ENCODE measurements around the gene AMN. TPM values are rescaled to one million over a fixed set of nuclear protein-coding genes. Genes with fewer than 3 reads are reported as not detected.

Gene AMN
- total RNA-seq, 2 experiments from 2014 or later = 2.6 to 2.8 TPM

GRCh38 chr14:102939329-102939728 is 16.9 kb downstream of the AMN start:
- Mint-ChIP-seq H3K4me1 (ENCODE audit: low read depth) (no peaks in the 10 kb centered on the region), H3K9me3 (no peaks in the 10 kb centered on the region), H3K27me3 (no peaks in the 10 kb centered on the region), H3K27ac (no peak overlapping the region), H3K36me3 (ENCODE audit: low read depth) (peaks cover 4% of the 10 kb centered on the region), H3K4me3 (no peak overlapping the region)
- no peak for ATAC-seq (ENCODE audit: poor library complexity)
- no peak for DNase-seq
- Histone ChIP-seq H3K27ac (ENCODE audit: low read depth in 1 of 2, low read length in 2 of 2) (no peak overlapping the region), H3K4me3 (ENCODE audit: low read length) (no peak overlapping the region), H3K4me1 (ENCODE audit: insufficient read depth, low read length) (no peaks in the 10 kb centered on the region), H3K27me3 (ENCODE audit: control insufficient read depth in 1 of 2, insufficient read depth in 2 of 2, low read length in 2 of 2) (no peaks in the 10 kb centered on the region), H3K36me3 (ENCODE audit: insufficient read depth, low read length) (no peaks in the 10 kb centered on the region), H3K9me3 (ENCODE audit: control insufficient read depth in 1 of 2, insufficient read depth in 1 of 2, low read length in 2 of 2) (no peaks in the 10 kb centered on the region)
- CTCF ChIA-PET = no interaction called here
- intact Hi-C loops (cut with DNase I, micrococcal nuclease) = no loop called here
- POLR2A ChIA-PET = no interaction called here
- TF ChIP-seq, protein P1, sequence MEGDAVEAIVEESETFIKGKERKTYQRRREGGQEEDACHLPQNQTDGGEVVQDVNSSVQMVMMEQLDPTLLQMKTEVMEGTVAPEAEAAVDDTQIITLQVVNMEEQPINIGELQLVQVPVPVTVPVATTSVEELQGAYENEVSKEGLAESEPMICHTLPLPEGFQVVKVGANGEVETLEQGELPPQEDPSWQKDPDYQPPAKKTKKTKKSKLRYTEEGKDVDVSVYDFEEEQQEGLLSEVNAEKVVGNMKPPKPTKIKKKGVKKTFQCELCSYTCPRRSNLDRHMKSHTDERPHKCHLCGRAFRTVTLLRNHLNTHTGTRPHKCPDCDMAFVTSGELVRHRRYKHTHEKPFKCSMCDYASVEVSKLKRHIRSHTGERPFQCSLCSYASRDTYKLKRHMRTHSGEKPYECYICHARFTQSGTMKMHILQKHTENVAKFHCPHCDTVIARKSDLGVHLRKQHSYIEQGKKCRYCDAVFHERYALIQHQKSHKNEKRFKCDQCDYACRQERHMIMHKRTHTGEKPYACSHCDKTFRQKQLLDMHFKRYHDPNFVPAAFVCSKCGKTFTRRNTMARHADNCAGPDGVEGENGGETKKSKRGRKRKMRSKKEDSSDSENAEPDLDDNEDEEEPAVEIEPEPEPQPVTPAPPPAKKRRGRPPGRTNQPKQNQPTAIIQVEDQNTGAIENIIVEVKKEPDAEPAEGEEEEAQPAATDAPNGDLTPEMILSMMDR (IDR thresholded peaks at IDR 0.05) = no peak

- ChIA-PET POLR2A (no interaction called here), CTCF (no interaction called here)
- H3K4me1 ChIP-seq (ENCODE audit: insufficient read depth, low read length) = no peaks in the 10 kb centered on the region
- H3K9me3 ChIP-seq (ENCODE audit: control insufficient read depth in 1 of 2, insufficient read depth in 1 of 2, low read length in 2 of 2) = no peaks in the 10 kb centered on the region
- TF ChIP-seq, protein P1 (IDR thresholded peaks at IDR 0.05) = no peak
- Mint-ChIP-seq H3K4me3 (no peak overlapping the region), H3K36me3 (ENCODE audit: low read depth) (peaks cover 4% of the 10 kb centered on the region), H3K9me3 (no peaks in the 10 kb centered on the region), H3K27me3 (no peaks in the 10 kb centered on the region), H3K27ac (no peak overlapping the region), H3K4me1 (ENCODE audit: low read depth) (no peaks in the 10 kb centered on the region)
- intact Hi-C loops (cut with DNase I, micrococcal nuclease) = no loop called here
- H3K4me3 ChIP-seq (ENCODE audit: low read length) = no peak overlapping the region
- H3K27me3 ChIP-seq (ENCODE audit: control insufficient read depth in 1 of 2, insufficient read depth in 2 of 2, low read length in 2 of 2) = no peaks in the 10 kb centered on the region
- DNase-seq = no peak
- ATAC-seq (ENCODE audit: poor library complexity) = no peak
- no peaks in the 10 kb centered on the region for H3K36me3 ChIP-seq (ENCODE audit: insufficient read depth, low read length)
- no peak overlapping the region for H3K27ac ChIP-seq (ENCODE audit: low read depth in 1 of 2, low read length in 2 of 2)
Measured at GRCh38 chr14:102939820-102940561, 17.5 kb downstream of the AMN start.

- intact Hi-C loops (cut with DNase I, micrococcal nuclease) = no loop called here
- ChIA-PET CTCF (no interaction called here), POLR2A (no interaction called here)
- Mint-ChIP-seq H3K4me3 (no peak overlapping the region), H3K36me3 (ENCODE audit: low read depth) (peaks cover 4% of the 10 kb centered on the region), H3K27ac (no peak overlapping the region), H3K4me1 (ENCODE audit: low read depth) (no peaks in the 10 kb centered on the region), H3K27me3 (no peaks in the 10 kb centered on the region), H3K9me3 (no peaks in the 10 kb centered on the region)
- ATAC-seq (ENCODE audit: poor library complexity) (no peak), DNase-seq (no peak)
- TF ChIP-seq, protein P1 (IDR thresholded peaks at IDR 0.05) = no peak
- no peak overlapping the region for H3K4me3 ChIP-seq (ENCODE audit: low read length)
- no peak overlapping the region for H3K27ac ChIP-seq (ENCODE audit: low read depth in 1 of 2, low read length in 2 of 2)
- H3K36me3 ChIP-seq (ENCODE audit: insufficient read depth, low read length) = no peaks in the 10 kb centered on the region
- no peaks in the 10 kb centered on the region for H3K27me3 ChIP-seq (ENCODE audit: control insufficient read depth in 1 of 2, insufficient read depth in 2 of 2, low read length in 2 of 2)
- H3K9me3 ChIP-seq (ENCODE audit: control insufficient read depth in 1 of 2, insufficient read depth in 1 of 2, low read length in 2 of 2) = no peaks in the 10 kb centered on the region
- no peaks in the 10 kb centered on the region for H3K4me1 ChIP-seq (ENCODE audit: insufficient read depth, low read length)
Measured at GRCh38 chr14:102940729-102941362, 18.4 kb downstream of the AMN start.

Measured in CD4-positive, alpha-beta T cell (primary cell).